ENCODE results near the gene CEP295NL.
"Not testable (repeated sequence)": the region's sequence is repeated elsewhere in the genome, so short reads cannot be mapped to it uniquely, and the experiment has no call there.

The CEP295NL gene

DNA sequence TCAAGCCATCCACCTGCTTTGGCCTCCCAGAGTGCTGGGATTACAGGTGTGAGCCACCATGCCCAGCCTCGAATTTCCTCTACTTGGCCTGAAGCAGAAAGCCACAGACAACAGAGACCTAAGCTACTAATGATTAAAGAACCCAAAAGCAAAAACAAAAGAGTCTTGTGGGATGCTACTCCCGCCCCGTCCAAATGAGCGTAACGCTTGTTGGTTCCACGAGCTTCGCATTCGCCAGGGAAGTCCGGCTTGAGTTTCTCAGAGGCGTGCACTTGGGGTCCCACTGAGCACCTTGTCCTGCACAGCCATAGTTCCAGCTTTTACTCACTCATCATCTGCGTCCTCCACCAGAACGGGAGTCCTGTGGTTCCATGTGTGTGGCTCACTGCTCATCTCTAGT is 16.0 kb downstream of the CEP295NL start:
- no peak for DNase-seq (ENCODE audit: low spot score)

DNA sequence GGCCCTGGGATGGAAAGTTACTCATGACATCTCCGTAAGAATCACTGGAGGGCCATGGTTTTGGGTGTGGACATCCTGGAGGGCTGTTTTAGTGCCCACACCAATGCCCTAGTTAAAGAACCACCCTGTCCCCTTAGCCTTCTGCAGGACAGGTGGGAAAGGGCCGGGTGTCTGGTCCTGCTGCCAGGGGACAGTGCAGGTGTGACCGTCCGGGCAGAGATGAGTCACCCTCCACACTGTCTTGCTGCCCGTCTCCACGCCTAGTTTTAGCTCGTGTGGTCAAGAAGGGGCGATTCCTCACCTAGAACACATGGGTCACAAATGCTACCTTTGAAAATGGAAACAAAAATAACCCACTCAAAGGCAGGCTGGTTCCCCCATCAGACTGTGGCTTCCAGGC is 17.0 kb downstream of the CEP295NL start:
- no peak for DNase-seq (ENCODE audit: low spot score)

DNA sequence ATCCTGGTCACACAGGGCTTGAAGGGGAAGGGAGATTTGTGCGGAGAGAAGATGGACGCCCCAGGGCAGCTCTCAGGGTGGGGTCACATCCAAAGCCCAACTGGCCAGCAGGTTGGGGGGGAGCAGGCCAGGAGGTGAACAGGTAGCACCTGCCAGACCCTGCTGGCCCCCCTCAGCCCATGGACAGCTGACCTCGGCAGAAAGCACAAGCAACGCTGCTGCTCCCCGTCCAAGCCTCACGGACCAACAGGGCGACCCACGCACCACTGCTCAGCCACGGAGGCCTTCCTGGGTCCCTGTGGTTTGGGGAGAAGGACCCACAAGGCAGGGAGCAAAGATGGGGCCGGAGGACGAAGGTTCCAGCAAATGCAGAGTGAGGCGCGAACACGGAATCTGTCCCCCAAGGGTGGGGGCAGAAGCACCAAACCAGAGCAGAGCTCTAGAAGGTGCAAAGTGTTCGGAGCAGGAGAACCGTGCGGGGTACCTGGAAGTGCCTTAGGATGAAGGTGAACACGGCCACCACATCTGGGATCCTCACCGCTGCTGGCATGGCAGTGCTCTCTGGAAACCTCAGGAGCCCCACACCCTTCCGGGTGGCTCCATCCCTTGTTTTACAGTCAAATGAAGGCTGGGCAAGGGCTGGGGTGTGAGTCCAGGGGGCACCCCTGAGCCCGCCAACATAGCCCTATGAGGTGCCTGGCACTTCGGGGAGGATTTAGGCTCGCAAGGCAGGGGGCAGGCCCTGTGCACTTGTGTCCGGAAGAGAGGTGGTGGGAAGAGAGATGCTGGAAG is 17.9 kb downstream of the CEP295NL start:
- DNase-seq (ENCODE audit: low spot score): no peak

DNA sequence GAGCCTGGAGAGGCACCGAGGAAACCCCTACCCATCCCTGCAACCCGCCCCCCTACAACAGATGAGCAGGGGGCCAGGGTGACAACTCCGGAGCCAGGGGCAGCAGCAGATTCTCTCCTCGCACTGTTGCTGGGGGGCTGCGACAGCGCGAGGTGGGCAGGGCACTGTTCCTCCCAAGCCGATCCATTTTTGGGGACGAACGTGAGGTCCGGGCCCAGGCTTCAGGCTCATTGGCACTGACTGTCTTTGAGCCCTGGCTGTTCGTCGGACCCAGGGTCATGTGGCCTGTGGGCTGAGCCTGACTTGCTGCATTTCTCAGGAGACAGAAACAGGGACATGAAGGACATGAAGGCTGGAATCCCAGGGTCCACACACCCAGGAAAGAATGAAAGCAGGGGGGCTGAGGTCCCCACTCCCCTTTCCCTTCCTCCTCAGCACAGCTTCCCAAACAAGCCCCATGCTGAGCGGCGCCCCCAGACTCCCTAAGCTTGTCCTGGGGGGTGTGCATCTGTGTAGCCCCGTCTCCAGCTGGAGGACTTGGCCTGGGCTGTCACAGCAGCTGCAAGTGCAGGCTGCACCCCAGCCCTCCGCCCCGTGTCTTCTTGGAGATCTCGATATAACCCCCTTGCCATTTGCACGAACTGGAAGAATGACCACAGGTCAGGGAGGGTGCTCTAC is 18.7 kb downstream of the CEP295NL start:
- DNase-seq (ENCODE audit: low spot score): no peak

DNA sequence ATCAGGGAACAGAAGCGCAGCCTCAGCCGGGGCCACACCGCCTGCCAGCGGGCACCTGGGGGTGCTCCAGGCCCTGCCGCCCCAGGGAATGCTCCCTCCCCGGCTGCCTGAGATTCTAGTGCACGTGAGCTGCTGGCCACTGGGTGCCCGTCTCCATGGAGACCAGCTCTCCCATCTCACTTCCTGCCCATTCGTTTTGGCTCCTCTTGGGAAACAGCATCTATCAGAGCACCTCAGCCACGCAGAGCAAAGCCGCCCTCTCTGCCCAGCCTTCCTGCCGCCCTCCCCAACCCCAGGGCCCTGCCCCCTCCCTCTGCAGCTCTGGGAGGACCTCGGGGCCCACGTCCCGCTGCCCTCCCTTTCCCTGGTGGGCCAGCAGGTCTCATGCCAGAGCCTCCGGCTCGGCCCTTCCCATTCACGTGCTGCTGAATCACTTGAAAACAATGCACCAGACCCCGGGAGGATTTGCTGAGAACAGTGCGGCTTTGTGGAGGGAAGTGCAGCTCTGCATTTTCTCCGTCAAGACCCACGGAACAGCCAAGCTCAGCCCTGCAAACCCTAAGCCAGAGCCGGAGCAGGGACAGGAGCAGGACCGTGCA is 19.4 kb downstream of the CEP295NL start:
- no peak for DNase-seq (ENCODE audit: low spot score)

DNA sequence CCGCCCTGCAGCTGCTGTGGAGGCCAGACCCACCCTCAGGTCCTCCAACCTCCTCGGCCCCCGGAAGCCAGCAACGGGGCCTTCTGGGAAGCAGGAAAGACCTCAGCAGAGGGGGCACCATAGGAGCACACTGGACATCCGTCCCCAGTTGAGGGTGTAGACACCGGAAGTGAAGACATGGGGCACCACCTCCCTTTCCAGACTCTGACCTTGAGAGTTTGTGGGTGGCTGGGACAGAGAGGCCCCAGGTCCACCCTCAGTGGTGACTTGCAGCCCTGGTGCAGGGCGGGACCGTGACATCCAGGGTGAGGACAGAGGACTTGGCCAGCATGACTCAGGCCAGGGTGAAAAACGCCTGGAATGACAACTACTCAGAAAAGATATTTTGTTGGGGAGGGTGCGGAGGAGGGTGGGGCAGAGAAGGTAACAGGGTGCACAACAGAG is 19.9 kb downstream of the CEP295NL start:
- DNase-seq (ENCODE audit: low spot score): no peak

DNA sequence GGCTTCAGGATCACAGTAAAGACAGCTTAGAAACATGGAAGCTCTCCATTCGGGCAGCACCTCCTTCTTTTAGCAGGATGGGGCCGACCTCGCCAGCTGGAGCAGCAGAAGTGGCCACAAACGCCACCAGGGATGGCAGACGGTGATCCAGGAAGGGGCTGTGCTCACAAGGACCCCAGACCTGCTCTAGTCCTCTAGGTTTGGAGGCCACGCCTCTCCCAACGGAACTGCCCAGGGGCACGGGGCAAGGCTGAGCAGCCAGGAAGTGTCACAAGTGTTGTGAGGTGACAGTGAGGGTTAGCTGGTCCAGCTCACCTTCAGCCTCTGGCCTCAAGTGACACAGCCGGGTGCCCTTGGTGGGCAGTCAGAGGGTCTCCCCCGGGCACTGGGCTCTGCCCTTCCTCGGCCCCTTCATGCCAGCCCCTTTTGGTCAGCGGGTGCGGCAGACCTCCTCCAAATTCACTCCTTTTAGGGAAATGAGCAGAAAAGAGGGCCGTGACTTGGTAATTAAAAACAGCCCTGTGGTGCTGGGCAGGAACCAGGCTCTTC is 20.4 kb downstream of the CEP295NL start:
- no peak for DNase-seq (ENCODE audit: low spot score)

DNA sequence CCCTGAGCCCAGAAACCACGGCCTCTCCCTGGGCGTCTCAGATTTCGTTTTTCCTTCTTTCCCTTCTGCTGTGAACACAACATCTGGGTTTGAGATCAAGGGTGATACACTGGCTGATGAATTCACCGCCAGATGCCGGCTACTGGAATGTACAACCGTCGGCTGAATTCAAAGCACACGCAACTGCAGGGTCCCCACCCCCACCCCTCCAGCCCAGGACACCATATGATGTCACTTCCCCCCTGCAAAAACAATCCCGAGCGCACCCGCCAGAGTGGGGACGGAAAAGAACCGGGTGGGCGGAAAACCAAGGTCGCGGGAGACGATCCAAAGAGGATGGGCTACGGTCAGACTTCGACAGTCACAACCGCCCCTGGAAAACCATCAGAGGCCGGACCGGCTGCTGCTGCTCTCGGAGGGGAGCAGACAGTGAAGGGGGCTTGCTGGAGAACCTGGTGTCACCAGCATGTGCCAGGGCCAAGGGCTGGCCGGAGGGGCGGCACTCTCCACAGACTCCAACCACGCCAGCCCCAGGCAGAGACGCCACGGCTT is 23.3 kb downstream of the CEP295NL start:
- DNase-seq (ENCODE audit: low spot score): peak; percentile 17

DNA sequence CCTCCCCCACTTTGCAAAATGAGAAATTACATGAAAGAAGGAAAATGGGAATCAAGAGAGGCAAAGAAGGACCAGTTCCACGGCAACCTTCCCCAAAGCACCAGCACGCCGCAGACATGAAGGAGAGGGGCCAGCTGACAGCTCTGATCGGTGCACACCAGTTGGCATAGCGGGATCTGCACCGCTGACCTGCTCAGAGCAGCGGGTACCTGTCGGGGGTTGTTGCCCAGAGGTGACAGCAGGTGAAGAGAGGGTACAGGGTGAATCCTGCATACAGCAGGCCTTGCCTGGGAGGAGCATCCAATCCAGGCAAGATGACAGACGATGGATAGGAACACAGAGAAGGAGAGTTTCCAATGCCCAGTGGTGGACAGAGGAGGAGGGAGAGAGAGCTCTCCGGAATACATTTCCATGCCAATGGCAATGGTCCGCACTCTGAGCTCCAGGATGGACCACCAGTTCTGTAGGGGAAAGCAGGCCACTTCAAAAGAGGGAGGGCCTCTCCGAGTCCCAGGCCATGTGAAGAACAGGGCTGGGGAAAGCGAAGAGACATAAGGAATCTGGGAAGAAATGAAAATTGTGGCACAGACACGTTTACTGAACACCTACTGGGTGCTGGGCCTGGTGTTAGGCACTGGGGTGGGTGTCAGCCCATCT is 24.0 kb downstream of the CEP295NL start:
- no peak for DNase-seq (ENCODE audit: low spot score)

DNA sequence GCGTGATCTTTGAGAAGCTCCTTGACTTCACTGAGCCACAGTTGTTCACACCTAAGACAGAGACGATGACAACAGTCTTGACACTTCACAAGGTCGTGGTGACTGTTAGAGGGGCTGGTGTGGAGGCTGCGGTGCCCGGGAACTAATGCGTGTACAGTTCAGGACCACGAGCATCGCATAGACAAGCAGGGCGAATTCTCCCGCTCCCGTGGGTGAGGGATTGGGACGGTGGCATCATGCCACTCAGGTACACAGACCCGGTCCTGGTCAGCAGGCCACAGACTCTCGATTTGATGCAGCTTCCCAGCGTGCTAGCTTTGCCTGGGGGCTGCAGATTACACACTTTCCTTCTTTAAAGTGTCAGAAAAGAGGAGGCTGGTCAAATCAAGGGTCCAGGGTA is 24.7 kb downstream of the CEP295NL start:
- DNase-seq (ENCODE audit: low spot score): no peak

DNA sequence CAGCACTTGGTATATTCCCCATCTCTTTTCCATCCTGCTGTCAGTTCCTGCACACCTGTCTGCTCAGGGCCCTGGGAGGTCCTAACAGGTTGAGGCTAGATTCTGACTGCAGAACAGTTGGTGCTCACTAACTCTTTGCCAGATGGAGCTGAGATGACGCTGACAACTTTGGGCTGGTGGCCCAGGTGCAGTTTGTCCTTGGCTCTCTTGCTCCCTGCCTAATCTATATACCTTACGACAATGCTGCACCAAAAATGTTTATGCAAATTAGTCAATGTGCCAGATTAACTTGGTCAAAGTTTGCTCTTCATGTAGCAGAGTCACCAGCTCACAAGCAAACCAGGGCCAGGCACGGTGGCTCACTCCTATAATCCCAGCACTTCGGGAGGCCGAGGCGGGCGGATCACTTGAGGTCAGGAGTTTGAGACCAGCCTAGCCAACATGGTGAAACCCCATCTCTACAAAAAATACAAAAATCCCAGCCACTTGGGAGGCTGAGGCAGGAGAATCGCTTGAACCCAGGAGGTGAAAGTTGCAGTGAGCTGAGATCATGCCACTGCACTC is 26.0 kb downstream of the CEP295NL start:
- not testable (repeated sequence) for DNase-seq (ENCODE audit: low spot score)

DNA sequence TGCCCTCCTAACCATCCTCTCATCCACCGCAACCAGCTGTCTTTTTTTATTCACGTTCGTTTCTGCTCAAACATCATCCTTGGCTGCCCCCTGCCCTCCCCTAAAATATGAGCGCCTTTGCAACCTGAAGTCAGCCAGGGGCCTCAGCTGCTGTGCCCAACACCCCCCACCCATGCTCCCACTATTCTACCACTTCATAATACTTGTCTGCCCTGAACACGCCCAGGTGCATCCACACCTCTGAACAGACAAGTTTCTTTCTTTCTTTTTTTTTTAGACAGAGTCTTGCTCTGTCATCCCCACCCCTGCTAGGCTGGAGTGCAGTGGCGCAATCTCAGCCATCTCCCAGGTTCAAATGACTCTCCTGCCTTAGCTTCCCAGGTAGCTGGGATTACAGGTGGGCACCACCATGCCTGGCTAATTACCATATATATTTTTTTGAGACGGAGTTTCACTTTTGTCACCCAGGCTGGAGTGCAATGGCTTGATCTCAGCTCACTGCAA is 26.9 kb downstream of the CEP295NL start:
- no peak for DNase-seq (ENCODE audit: low spot score)

DNA sequence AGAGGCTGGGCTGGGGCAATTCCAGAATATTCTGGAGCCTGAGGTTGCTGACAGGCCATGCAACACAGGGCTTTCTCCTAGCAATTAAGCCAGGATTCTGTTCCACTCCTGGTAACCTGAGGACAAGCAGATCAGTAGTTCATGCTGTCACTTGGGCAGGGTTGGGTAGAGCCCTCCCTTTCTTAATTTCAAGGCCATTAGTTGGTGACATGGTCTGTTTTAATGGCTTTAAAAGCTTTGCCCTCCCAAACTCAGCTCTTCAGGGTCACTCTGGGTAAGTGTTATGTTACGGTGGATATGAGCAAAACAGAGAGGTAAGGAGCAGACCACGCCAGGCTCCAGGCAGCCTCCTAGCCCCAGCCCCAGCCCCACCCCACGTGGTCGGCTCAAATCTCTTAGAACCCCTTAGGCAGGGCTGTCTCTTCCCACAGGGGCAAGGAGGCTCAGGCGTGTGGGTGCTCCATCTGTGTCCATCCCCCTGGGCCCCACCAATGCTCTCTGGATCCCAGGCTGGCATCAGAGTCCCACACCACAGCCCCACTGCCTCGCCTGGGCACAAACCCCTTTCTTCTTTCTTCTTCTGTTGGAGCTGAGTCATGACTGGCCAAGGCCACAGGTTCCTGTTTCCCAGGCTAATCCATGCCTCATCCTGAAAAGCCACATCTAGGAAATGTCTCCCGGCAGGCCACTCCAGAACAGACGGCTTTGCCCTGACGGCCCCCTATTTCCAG is 27.5 kb downstream of the CEP295NL start:
- no peak for DNase-seq (ENCODE audit: low spot score)

DNA sequence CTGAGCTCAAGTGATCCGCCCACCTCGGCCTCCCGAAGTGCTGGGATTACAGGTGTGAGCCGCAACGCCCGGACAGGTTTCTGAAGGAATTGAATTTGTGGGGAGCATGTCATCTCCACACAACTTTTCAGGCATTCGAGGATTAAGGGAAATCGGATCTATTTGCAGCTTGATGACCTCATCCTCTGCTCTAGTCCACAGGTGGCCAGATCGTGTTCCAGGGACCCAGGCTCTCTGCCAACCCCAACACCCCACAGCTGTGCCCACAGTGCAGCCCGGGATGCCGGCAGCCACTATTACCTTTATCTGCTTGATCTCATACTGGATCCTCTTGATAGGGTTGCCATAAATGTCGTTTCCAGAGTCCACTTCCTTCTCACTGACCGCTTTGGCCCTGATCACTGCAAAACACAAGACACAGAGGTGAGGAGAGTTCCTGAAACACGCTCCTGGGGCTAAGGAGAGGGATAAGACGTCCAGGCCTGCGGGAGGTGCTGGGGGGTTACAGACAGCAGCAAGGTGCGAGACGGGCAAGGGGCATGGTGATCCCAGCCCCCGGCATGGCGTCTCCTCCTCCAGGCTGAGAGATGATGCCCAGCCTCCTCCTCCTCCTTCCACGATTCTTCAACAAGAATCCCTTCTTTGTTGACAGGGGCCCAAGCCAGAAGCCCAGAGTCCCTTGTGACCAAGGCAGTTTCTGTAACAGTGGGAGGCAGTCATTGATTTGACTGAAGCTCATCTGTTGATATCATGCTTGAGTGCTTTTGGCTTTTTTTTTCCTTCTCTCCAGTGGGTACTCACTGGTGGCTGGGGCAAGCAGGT is 29.3 kb downstream of the CEP295NL start:
- DNase-seq (ENCODE audit: low spot score): no peak

DNA sequence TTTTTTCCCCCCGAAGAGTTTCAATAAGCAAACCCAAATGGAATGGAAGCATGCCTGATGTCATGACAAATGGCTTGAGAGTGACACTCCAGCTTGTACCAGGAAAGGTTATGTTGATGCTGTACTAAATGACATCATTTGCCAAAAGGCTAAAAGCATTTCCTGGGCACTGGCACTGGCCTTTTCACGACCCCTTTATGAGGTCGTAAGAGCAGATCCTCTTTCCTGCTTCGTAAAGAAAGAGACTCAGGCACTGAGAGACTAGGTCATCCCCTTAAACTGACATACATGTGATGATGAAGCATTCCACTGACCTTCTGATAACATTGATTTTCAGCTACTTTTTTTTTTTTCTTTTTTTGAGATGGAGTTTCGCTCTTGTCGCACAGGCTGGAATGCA is 30.5 kb downstream of the CEP295NL start:
- no peak for DNase-seq (ENCODE audit: low spot score)

DNA sequence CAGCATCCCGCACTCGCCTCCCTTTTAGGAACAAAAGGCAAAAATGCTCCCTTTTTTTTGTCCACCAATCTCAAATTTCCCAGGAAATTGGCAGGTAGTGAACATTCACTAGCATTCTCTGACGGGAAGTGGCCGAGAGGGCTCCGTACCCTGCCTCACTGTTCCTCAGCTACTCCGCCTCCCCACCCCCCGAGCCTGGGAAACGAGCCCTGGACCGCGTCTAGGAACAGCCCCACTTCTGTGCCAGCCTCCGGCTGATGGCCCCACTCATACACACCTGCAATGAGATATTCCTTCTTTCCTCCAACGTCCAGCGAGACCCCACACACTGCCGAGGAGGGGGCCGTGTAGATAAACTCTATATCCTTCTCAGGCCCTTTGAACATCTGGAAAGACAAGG is 32.4 kb downstream of the CEP295NL start:
- no peak for DNase-seq (ENCODE audit: low spot score)

DNA sequence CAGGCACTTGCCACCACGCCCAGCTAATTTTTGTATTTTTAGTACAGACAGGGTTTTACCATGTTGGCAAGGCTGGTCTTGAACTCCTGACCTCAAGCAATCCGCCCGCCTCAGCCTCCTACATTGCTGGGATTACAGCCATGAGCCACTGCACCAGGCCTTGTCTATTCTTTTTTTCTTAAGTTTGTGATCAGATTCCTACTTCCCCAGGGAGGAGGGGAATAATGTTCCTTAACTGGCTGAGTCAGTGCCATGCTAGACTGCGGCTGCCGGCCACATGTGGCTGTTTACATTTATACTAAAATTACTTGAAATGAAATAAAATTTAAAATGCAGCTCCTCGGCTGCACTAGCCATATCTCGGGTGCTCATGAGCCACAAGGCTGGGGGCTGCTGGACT is 34.6 kb downstream of the CEP295NL start:
- no peak for DNase-seq (ENCODE audit: low spot score)

DNA sequence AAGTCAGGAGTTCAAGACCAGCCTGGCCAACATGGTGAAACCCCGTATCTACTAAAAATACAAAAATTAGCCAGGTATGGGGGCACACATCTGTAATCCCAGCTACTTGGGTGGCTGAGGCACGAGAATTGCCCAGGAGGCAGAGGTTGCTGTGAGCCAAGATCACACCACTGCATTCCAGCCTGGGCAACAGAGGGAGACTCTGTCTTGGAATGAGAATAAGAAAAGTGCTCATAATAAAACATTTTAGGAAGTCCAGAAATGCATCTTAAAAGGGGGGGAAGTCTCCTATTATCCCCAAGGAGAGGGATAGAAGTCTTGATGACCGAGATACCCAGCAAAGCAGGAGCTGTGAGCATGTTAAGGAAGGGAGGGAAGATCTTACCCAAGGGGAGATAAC is 36.0 kb downstream of the CEP295NL start:
- not testable (repeated sequence) for DNase-seq (ENCODE audit: low spot score)

DNA sequence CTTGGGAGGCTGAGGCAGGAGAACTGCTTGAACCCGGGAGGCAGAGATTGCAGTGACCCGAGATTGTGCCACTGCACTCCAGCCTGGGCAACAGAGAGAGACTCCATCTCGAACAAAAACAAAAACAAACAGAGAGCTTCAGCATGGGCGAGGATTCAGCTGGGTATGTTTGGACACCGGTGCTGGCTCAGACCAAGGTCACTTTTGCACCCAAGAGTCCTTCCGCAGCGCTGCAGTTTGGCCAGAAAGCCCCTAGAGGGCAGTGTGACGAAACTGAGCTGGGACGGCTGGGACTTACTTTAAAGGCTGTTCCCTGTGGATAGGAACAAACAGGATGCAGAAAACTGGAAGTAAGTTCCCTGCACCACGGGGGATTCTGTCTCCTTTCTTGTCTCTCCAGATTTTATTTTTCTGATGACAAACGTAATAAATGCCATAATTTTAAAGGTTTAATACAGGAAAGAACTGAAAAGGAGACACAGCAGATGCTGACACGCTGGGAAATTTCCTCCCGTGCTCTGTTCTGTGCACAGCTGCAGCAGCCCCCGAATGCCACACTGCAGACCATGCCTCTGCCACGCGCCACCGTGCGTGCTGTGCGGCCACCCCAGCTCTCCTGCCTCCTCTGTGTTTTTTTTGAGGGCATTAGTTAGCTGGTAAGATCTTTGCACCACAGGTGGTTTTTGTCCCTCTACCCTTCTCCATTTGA is 37.2 kb downstream of the CEP295NL start:
- DNase-seq (ENCODE audit: low spot score): peak; percentile 68
